BE2C (cell line): Measurements from ENCODE around the gene PNPLA4.

Source experiments
- DNase-seq: peaks from one replicate; pipeline ENCODE4 v3.0.0-alpha.2; 2020
- H3K27me3 ChIP-seq: fragments of 250-450 bp; sonication (Bioruptor Pico); 2 replicates; pipeline ENCODE4 v1.5.1; 2020; ENCODE audit warnings: mild to moderate bottlenecking
- H3K36me3 ChIP-seq: fragments of 250-450 bp; sonication (Bioruptor Pico); 2 replicates; pipeline ENCODE4 v1.5.1; 2020; ENCODE audit warnings: mild to moderate bottlenecking
- H3K4me1 ChIP-seq: fragments of 250-450 bp; sonication (Bioruptor Pico); 2 replicates; pipeline ENCODE4 v1.5.1; 2020
- H3K4me3 ChIP-seq: 2 replicates; pipeline ENCODE4 v1.5.1; 2011; ENCODE audit warnings: low read depth, low read length
- H3K9me3 ChIP-seq: fragments of 250-450 bp; sonication (Bioruptor Pico); 2 replicates; pipeline ENCODE4 v1.5.1; 2020
- TF ChIP-seq, protein P1 (sequence below): IDR thresholded peaks from 2 replicates; pipeline ENCODE4 v1.5.1; 2012; ENCODE audit warnings: mild to moderate bottlenecking, low read depth, low read length

Gene PNPLA4

DNA sequence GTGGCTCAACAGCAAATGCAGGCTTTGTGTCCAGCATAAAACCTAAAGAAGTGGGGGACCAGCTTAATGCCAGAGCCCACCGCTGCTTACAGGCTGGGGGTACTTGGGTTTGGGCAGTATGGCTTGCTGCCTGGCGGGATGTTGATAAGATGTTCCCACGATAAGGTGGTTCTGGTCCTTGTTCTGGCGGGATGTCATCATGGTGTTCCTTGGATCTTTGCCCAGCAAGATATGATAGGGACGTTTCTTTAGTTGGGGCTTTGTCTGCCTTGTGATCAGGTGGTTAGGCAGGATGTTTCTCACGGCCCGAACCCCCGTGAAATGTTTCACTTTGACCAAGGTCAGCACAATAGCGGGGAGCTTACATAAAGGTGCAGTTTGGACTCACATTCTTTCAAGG, 35.3 kb downstream of the PNPLA4 start:
- Histone ChIP-seq H3K36me3 (no peaks in the 10 kb centered on the region), H3K27me3 (no peaks in the 10 kb centered on the region), H3K4me3 (no peak overlapping the region), H3K9me3 (no peaks in the 10 kb centered on the region), H3K4me1 (no peaks in the 10 kb centered on the region)
- TF ChIP-seq, protein P1, sequence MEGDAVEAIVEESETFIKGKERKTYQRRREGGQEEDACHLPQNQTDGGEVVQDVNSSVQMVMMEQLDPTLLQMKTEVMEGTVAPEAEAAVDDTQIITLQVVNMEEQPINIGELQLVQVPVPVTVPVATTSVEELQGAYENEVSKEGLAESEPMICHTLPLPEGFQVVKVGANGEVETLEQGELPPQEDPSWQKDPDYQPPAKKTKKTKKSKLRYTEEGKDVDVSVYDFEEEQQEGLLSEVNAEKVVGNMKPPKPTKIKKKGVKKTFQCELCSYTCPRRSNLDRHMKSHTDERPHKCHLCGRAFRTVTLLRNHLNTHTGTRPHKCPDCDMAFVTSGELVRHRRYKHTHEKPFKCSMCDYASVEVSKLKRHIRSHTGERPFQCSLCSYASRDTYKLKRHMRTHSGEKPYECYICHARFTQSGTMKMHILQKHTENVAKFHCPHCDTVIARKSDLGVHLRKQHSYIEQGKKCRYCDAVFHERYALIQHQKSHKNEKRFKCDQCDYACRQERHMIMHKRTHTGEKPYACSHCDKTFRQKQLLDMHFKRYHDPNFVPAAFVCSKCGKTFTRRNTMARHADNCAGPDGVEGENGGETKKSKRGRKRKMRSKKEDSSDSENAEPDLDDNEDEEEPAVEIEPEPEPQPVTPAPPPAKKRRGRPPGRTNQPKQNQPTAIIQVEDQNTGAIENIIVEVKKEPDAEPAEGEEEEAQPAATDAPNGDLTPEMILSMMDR: no peak
- no peak for DNase-seq

GRCh38 chrX:7889680-7890079, 37.5 kb downstream of the PNPLA4 start:
- no peaks in the 10 kb centered on the region for H3K27me3 ChIP-seq
- H3K9me3 ChIP-seq: no peaks in the 10 kb centered on the region
- TF ChIP-seq, protein P1: no peak
- H3K36me3 ChIP-seq: no peaks in the 10 kb centered on the region
- no peak overlapping the region for H3K4me3 ChIP-seq
- H3K4me1 ChIP-seq: no peaks in the 10 kb centered on the region
- DNase-seq: no peak

DNA sequence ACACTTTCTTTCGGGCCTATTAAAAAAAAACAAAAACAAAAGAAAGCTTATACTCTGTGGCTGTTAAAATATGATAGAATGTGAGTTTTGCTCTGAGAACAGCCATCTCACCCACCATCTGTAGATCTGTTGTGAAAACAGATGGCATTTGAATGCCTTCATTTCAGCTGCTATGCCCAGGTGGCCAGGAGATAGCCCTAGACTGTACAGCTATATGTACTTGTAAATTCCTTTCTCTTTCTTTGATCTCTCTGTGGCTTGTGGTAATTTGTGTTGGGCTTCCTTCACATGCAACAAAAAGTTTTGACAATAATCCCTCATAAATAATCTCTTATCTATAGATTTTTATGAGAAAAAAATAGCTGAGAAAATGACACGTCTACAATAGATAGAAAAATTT, 38.1 kb downstream of the PNPLA4 start:
- Histone ChIP-seq H3K27me3 (no peaks in the 10 kb centered on the region), H3K9me3 (no peaks in the 10 kb centered on the region), H3K4me1 (no peaks in the 10 kb centered on the region), H3K36me3 (no peaks in the 10 kb centered on the region), H3K4me3 (no peak overlapping the region)
- no peak for DNase-seq
- TF ChIP-seq, protein P1: no peak

- no peak overlapping the region for H3K4me3 ChIP-seq
- H3K4me1 ChIP-seq: no peaks in the 10 kb centered on the region
- DNase-seq: no peak
- no peaks in the 10 kb centered on the region for H3K9me3 ChIP-seq
- no peaks in the 10 kb centered on the region for H3K27me3 ChIP-seq
- TF ChIP-seq, protein P1: no peak
- no peaks in the 10 kb centered on the region for H3K36me3 ChIP-seq
Observed at GRCh38 chrX:7876957-7877356, 50.3 kb downstream of the PNPLA4 start.

DNA sequence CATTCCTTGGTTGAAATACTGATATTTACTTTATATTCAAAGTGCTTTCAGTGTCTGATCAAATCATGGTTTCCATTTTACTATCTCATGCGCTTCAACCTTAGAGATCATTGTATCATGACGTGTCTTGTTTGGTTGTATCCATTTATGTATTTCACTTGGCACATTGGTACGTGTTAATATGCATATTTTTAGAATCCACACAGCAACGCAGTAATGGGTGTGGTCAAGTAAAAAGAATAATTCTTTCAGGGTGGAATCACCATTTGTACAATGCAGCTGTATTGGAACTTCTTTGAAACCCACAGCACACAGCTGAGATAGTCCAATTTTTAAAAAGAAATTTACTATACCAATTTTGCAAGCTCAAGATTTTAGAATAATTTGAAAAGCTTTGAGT, 55.2 kb downstream of the PNPLA4 start:
- TF ChIP-seq, protein P1: no peak
- H3K4me3 ChIP-seq: no peak overlapping the region
- H3K4me1 ChIP-seq: no peaks in the 10 kb centered on the region
- no peaks in the 10 kb centered on the region for H3K27me3 ChIP-seq
- H3K36me3 ChIP-seq: no peaks in the 10 kb centered on the region
- DNase-seq: no peak
- H3K9me3 ChIP-seq: no peaks in the 10 kb centered on the region

DNA sequence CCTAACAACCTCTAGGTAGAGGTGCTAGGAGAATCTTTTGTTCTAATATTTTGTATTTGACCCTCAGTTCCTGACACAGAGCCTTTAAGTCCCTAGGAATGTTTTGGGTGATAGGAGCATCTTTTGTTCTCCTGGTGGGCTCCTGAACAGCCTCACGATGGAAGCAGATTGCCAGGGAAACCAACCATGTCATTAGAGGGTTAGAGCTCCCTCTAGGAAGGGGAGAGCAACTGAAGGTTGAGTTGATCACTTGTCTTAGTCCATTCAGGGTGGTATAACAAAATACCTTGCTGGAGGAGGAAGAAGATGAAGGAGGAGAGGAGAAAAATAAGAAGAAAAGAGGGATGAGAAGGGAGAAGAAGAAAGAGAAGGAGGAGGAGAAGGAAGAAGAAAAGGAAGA, 75.0 kb downstream of the PNPLA4 start:
- Histone ChIP-seq H3K9me3 (no peaks in the 10 kb centered on the region), H3K4me3 (no peak overlapping the region), H3K4me1 (no peaks in the 10 kb centered on the region), H3K36me3 (no peaks in the 10 kb centered on the region), H3K27me3 (no peaks in the 10 kb centered on the region)
- TF ChIP-seq, protein P1: no peak
- no peak for DNase-seq
